Testis (tissue), 2 donors: ENCODE data around the gene RFX8.

ENCODE experiments used
- CTCF ChIP-seq, 3 experiments: fragments of 450-650 bp in 2 of 3; fragments of 200-600 bp in 1 of 3; sonication (generic) in 1 of 3; IDR thresholded peaks; one replicate each; pipeline ENCODE4 v1.5.1; 2016 to 2019; ENCODE audit warnings: antibody characterized with exemption in 3 of 3, mild to moderate bottlenecking in 2 of 3, moderate library complexity in 1 of 3
- POLR2A ChIP-seq: fragments of 450-650 bp; IDR thresholded peaks from one replicate; pipeline ENCODE4 v1.6.1; 2017; ENCODE audit warnings: antibody characterized with exemption, mild to moderate bottlenecking, moderate library complexity

GRCh38 chr2:101356521-101356920, 118.4 kb downstream of the RFX8 start:
- TF ChIP-seq CTCF (IDR thresholded peaks at IDR 0.05) (no peak), POLR2A (no peak)
